ENCODE measurements around the gene UGT1A6. TPM values are rescaled to one million over a fixed set of nuclear protein-coding genes. Genes with fewer than 3 reads are reported as not detected.

The UGT1A6 gene
- total RNA-seq, 1 experiment from 2014 or later: 2.6 TPM

DNA sequence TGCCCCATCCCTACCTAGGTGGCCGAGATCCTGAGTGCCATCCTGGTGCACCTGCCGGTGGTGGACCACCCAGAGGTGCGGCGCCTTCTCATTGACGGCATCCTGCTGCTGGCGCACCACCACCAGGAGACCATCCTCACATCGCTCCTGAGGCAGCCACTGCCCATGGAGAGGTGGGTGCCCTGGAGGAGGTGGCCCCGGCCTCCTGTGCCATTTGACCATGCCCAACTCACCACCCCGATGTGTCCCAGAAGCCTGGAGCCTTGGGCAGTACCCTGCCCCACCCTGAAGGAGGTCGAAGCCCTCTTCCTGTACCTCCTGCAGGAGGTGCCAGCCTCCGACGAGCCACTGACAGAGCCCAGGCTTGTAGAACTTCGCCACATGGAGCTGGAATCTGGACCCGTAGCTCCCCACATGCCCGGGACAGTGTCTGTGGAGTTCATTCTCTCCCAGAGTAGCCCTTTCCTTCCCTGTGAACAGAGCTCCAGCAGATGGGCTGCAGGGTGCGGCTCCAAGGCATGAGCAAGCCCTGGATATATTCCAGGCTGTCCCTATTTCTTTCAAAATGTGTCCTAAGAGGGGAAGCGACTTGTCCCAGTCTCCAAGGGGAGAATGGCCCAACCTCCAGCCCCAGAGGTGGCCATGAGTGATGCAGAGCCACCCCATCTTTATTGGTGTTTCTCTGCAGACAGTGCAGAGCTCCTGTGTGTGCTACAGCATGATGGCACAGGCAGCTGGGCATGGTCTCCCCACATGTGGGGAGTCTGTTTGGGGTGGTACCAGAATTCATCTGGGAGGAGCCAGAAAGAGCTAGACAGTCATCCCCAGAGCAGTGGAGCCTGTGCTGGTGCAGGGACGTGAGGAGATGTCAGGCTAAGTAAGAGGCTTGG lies 127.4 kb downstream of the UGT1A6 start:
- no peak for DNase-seq (ENCODE audit: low spot score)

DNA sequence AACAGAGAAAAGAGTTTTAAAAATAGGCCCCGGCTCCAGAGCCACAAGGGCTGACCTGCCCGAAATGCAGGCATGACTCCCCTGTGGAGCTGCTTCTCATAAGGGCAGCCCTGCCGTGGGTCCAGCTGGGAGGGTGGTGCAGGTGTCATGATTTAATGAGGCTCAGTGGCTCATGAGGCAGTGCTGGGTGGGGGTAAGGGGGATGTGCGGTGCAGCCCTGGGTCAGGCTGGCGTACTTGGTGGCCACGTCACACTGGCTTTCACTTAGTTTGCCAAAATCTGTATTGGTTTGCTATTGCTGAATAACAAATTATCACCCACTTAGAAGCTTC lies 128.1 kb downstream of the UGT1A6 start:
- DNase-seq (ENCODE audit: low spot score): no peak

DNA sequence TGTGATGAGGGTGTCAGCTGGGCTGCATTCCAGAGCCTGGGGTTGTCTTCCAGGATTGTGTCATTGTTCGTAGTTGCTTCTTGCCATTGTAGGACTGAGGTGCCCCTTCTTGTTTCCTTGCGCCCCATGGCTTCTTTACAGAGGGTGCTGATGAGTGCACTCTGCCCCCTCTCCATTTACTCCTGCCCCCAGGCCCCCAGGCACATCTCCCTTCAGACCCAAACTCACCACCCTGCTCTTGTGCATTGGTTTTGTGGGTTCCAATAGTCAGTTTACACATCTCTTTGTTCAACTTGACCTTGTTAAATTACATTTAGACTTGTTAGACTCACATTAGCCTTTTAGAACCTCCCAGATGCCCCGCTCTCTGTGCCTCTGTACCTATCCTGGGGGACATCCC lies 128.5 kb downstream of the UGT1A6 start:
- no peak for DNase-seq (ENCODE audit: low spot score)

DNA sequence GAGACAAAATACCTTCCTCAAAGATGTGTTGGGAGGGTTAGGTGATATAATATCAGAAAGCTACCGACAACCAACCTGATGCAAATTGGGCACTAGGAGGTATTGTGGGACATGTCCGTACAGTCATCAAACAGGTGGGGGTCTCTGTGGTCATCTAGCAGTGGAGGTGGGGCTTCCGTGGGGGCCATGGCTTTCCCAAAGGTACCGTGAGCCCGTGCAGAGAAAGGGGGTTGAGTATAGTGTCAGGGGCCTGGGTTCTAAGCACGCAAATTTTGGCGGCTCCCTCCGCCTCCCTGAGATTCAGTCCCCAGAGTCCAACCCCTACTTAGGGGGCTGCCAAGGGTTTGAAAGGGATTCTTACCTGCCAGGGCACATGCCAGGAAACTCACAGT lies 129.0 kb downstream of the UGT1A6 start:
- no peak for DNase-seq (ENCODE audit: low spot score)

DNA sequence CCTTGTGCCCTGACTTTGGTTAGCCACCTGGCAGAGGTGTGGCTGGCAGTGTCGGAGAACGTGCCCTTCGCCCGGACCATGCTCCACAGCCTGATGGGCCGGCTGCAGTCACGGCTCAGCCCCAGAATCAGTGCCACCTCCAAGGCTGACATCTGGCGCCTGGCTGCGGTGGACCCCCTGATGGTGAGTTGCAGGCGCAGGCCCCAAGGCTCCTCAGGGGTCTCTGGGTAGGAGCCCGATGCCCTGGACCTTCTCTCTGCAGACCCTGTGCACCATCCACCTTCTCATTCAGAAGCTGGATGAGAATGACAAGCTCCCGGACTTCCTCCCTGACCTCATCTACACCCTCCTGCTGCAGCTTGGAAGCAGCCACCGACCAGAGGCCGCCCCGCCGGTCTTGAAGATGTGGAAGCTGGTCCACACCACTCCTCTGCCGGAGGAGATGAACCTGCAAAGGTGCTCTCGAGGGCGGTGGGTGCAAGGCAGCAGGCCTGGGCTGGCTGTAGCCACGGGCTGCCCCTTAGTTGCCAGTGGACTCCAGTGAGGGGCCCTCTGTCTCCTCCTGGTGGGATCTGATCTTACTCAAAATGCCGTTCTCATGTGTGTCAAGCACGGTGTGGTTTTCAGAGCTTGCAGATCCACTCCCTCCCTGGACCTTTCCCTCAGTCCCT lies 129.5 kb downstream of the UGT1A6 start:
- no peak for DNase-seq (ENCODE audit: low spot score)

Other genes with a start within 250 kb of the UGT1A6 start
- gene USP40, start 126.1 kb upstream of the UGT1A6 start, total RNA-seq (2014; rRNA removed; shearing (Covaris generic)): 12.2 and 20.6 TPM in 2 replicates
- gene UGT1A8, start 75.3 kb upstream of the UGT1A6 start, total RNA-seq (2014; rRNA removed; shearing (Covaris generic)): not detected in 2 replicates
- gene UGT1A10, start 56.4 kb upstream of the UGT1A6 start, total RNA-seq (2014; rRNA removed; shearing (Covaris generic)): not detected in 2 replicates
- gene UGT1A9, start 21.0 kb upstream of the UGT1A6 start, total RNA-seq (2014; rRNA removed; shearing (Covaris generic)): 0.10 TPM in 1 of 2 replicates, not detected in the other
- gene UGT1A7, start 11.0 kb upstream of the UGT1A6 start, total RNA-seq (2014; rRNA removed; shearing (Covaris generic)): not detected in 2 replicates
- gene UGT1A5, start 20.0 kb downstream of the UGT1A6 start, total RNA-seq (2014; rRNA removed; shearing (Covaris generic)): not detected in 2 replicates
- gene UGT1A4, start 25.8 kb downstream of the UGT1A6 start, total RNA-seq (2014; rRNA removed; shearing (Covaris generic)): 0.04 TPM in 1 of 2 replicates, not detected in the other
- gene UGT1A3, start 36.2 kb downstream of the UGT1A6 start, total RNA-seq (2014; rRNA removed; shearing (Covaris generic)): not detected in 2 replicates
- gene UGT1A1, start 67.4 kb downstream of the UGT1A6 start, total RNA-seq (2014; rRNA removed; shearing (Covaris generic)): 0.25 and 0.45 TPM in 2 replicates
- 0.02 TPM in 1 of 2 replicates, not detected in the other for gene MROH2A, start 85.4 kb downstream of the UGT1A6 start, total RNA-seq (2014; rRNA removed; shearing (Covaris generic))
- gene HJURP, start 161.6 kb downstream of the UGT1A6 start, total RNA-seq (2014; rRNA removed; shearing (Covaris generic)): 83.4 and 105 TPM in 2 replicates
- gene TRPM8, start 224.5 kb downstream of the UGT1A6 start, total RNA-seq (2014; rRNA removed; shearing (Covaris generic)): 1.3 and 7.6 TPM in 2 replicates

All from H4 (cell line).